Naive thymus-derived CD8-positive, alpha-beta T cell (primary cell): ENCODE measurements around the gene MUC12. TPM values are rescaled to one million over a fixed set of nuclear protein-coding genes. Genes with fewer than 3 reads are reported as not detected.
"Not testable (repeated sequence)": the region's sequence is repeated elsewhere in the genome, so short reads cannot be mapped to it uniquely, and the experiment has no call there.

ENCODE experiments used
- ATAC-seq, 2 donors: fragments of 150-1000 bp; cut with Tn5 transposase in 1 of 2; sonication (Bioruptor Pico), chemical (Tn5 transposase) in 1 of 2; 1 replicate in 1 of 2; 2 replicates in 1 of 2; pipeline ENCODE4 v1.10.0; 2021; ENCODE audit warnings: mild to moderate bottlenecking in 2 of 2, moderate library complexity in 2 of 2
- POLR2A ChIA-PET: fragments of 350-600 bp; sonication (Branson Sonifier 250); formaldehyde crosslinking; loops from one replicate; lab custom pipeline; 2021; ENCODE audit warnings: antibody characterized with exemption; lab: Charles Lee
- DNase-seq, 10 donors: peaks; one replicate each; pipeline versions ENCODE4 v3.0.0 to v3.0.0-alpha.2; 2020 to 2022
- H3K27ac Mint-ChIP-seq, 10 donors: one replicate each; pipeline ENCODE4 v1.8.0; 2020 to 2022; ENCODE audit warnings: mild to moderate bottlenecking in 10 of 10, mixed read lengths in 10 of 10, moderate library complexity in 4 of 10, inconsistent platforms in 1 of 10
- H3K27me3 Mint-ChIP-seq, 5 donors: one replicate each; pipeline ENCODE4 v1.8.0; 2021 to 2022; ENCODE audit warnings: mixed read lengths in 5 of 5
- H3K36me3 Mint-ChIP-seq, 3 donors: one replicate each; pipeline ENCODE4 v1.8.0; 2020 to 2022; ENCODE audit warnings: mixed read lengths in 3 of 3, mild to moderate bottlenecking in 2 of 3, inconsistent platforms in 1 of 3
- H3K4me1 Mint-ChIP-seq, 4 donors: one replicate each; pipeline ENCODE4 v1.8.0; 2021 to 2022; ENCODE audit warnings: mixed read lengths in 4 of 4
- H3K4me3 Mint-ChIP-seq, 10 donors: one replicate each; pipeline ENCODE4 v1.8.0; 2020 to 2022; ENCODE audit warnings: mild to moderate bottlenecking in 10 of 10, mixed read lengths in 10 of 10, moderate library complexity in 6 of 10, inconsistent platforms in 1 of 10
- H3K9me3 Mint-ChIP-seq, 9 donors: one replicate each; pipeline ENCODE4 v1.8.0; 2020 to 2022; ENCODE audit warnings: mixed read lengths in 9 of 9, mild to moderate bottlenecking in 3 of 9, inconsistent platforms in 1 of 9, moderate library complexity in 1 of 9
- polyA plus RNA-seq, 3 donors: library from polyadenylated mRNA; unstranded; fragments of 300-500 nt; fragmentation: Illumina TruSeq; gene quantifications; one replicate each; pipeline ENCODE4 v1.2.3, GENCODE V29; 2021
- total RNA-seq, 8 experiments: library from RNA in 2 of 8; stranded (reverse) in 2 of 8; gene quantifications; one replicate each; pipeline ENCODE4 v1.2.3 and lab custom pipeline; 2021 to 2026

Gene MUC12
- total and polyA plus RNA-seq, 5 experiments from 2014 or later = 0.42 TPM; not detected in 4

GRCh38 chr7:101009629-101010028, 40.3 kb downstream of the MUC12 start:
- DNase-seq = no peak
- Mint-ChIP-seq H3K36me3 (peaks cover 0 to 4% (median 0%) of the 10 kb centered on the region in 3 donors), H3K9me3 (peaks cover 0 to 4% (median 0%) of the 10 kb centered on the region in 9 donors), H3K27me3 (peaks cover 0 to 14% (median 3%) of the 10 kb centered on the region in 5 donors), H3K4me1 (no peaks in the 10 kb centered on the region), H3K27ac (peak overlapping the region in 2 of 10 donors; percentile 47 to 51), H3K4me3 (no peak overlapping the region)
- POLR2A ChIA-PET = no interaction called here
- no peak for ATAC-seq

DNA sequence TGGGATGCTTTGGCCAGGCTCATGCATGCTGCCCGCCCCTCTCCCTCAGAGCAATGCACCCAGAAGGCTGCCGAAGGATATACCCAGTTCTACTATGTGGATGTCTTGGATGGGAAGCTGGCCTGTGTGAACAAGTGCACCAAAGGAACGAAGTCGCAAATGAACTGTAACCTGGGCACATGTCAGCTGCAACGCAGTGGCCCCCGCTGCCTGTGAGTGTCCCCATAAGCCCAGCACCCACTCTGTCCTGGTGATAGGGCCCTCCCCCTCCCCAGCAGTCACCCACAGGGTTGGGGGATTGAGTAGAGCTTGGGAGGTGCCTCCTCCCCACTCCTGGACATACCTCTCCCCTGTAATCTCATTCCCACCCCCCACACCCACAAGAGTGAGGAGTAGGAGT, 43.6 kb downstream of the MUC12 start:
- ATAC-seq (no peak), DNase-seq (no peak)
- Mint-ChIP-seq H3K9me3 (no peaks in the 10 kb centered on the region), H3K27me3 (peaks cover 0 to 30% (median 7%) of the 10 kb centered on the region in 5 donors), H3K4me1 (peaks cover 9 to 20% (median 16%) of the 10 kb centered on the region in 4 donors), H3K36me3 (peaks cover 0 to 4% (median 0%) of the 10 kb centered on the region in 3 donors), H3K4me3 (no peak overlapping the region), H3K27ac (peak overlapping the region in 1 of 10 donors; percentile 19)
- POLR2A ChIA-PET = no interaction called here

DNA sequence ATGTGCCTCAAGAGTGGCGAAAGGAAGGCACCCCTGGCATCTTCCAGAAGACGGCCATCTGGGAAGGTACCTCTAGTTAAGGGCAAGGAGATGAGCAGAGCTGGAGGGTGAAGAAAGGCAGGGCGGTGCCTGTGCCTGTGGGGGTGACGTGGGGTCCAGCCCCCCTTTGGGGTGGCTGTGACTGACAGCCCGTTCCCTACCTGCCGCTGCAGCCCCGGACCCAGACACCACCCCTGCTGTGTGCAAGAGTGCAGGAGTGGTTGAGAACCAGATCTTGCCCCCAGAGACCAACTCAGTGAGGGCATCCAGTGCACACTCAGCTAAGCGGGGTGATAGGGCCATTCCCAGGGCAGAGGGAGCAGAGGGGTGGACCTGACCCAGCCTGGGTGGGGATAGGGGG, 46.3 kb downstream of the MUC12 start:
- Mint-ChIP-seq H3K27me3 (peaks cover 0 to 16% (median 0%) of the 10 kb centered on the region in 5 donors), H3K36me3 (no peaks in the 10 kb centered on the region), H3K4me3 (peak overlapping the region in 7 of 10 donors; percentile 66 to 88 (median 83)), H3K27ac (peak overlapping the region in 5 of 10 donors; percentile 37 to 97 (median 92)), H3K9me3 (no peaks in the 10 kb centered on the region), H3K4me1 (peaks cover 11 to 23% (median 17%) of the 10 kb centered on the region in 4 donors)
- ATAC-seq (no peak), DNase-seq (no peak)
- POLR2A ChIA-PET = no interaction called here

GRCh38 chr7:101017064-101017777, 47.9 kb downstream of the MUC12 start:
- peak overlapping the region; percentile 80 to 97 (median 90) for H3K27ac Mint-ChIP-seq
- POLR2A ChIA-PET = no interaction called here
- no peaks in the 10 kb centered on the region for H3K9me3 Mint-ChIP-seq
- DNase-seq (peak; percentile 20 to 83 (median 39)), ATAC-seq (peak; percentile 94)
- peaks cover 0 to 30% (median 7%) of the 10 kb centered on the region in 5 donors for H3K27me3 Mint-ChIP-seq
- peaks cover 11 to 23% (median 17%) of the 10 kb centered on the region in 4 donors for H3K4me1 Mint-ChIP-seq
- peak overlapping the region; percentile 80 to 92 (median 88) for H3K4me3 Mint-ChIP-seq
- no peaks in the 10 kb centered on the region for H3K36me3 Mint-ChIP-seq

- POLR2A ChIA-PET = no interaction called here
- H3K4me3 Mint-ChIP-seq = peak overlapping the region in 5 of 10 donors; percentile 41 to 66 (median 52)
- peaks cover 0 to 38% (median 7%) of the 10 kb centered on the region in 5 donors for H3K27me3 Mint-ChIP-seq
- H3K9me3 Mint-ChIP-seq = no peaks in the 10 kb centered on the region
- peak overlapping the region in 8 of 10 donors; percentile 6 to 88 (median 70) for H3K27ac Mint-ChIP-seq
- peaks cover 11 to 23% (median 17%) of the 10 kb centered on the region in 4 donors for H3K4me1 Mint-ChIP-seq
- DNase-seq = no peak
- no peaks in the 10 kb centered on the region for H3K36me3 Mint-ChIP-seq
- ATAC-seq = no peak
Observed at GRCh38 chr7:101018271-101019167, 49.2 kb downstream of the MUC12 start.

GRCh38 chr7:101020444-101020843, 51.1 kb downstream of the MUC12 start:
- peaks cover 0 to 49% (median 10%) of the 10 kb centered on the region in 5 donors for H3K27me3 Mint-ChIP-seq
- peaks cover 11 to 23% (median 17%) of the 10 kb centered on the region in 4 donors for H3K4me1 Mint-ChIP-seq
- POLR2A ChIA-PET = no interaction called here
- no peaks in the 10 kb centered on the region for H3K36me3 Mint-ChIP-seq
- H3K27ac Mint-ChIP-seq = peak overlapping the region in 1 of 10 donors; percentile 41
- H3K9me3 Mint-ChIP-seq = no peaks in the 10 kb centered on the region
- DNase-seq (no peak), ATAC-seq (no peak)
- peak overlapping the region in 1 of 10 donors; percentile 10 for H3K4me3 Mint-ChIP-seq

DNA sequence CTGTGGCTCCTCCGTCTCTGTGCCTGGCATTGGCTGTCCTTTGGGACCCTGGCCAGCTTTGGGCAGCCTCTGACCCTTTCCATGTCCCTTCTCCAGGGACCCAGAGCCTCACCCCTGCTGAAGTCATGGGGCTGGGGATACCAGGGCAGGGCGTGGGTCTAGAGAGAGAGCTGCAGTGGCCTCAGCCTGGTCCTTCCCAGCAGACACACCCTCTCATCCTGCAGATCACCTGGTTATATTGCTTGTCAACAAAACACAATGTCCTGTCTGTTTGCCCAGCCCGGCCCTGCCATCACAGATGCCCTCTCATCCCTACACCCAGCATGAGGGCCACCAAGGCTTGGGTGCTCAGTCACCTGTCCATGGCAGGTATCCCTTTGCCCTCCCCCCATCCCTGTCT, 52.3 kb downstream of the MUC12 start:
- H3K9me3 Mint-ChIP-seq = no peaks in the 10 kb centered on the region
- peaks cover 5 to 13% (median 7%) of the 10 kb centered on the region in 4 donors for H3K4me1 Mint-ChIP-seq
- no peak overlapping the region for H3K27ac Mint-ChIP-seq
- ATAC-seq = no peak
- POLR2A ChIA-PET = no interaction called here
- no peak for DNase-seq
- no peak overlapping the region for H3K4me3 Mint-ChIP-seq
- no peaks in the 10 kb centered on the region for H3K36me3 Mint-ChIP-seq
- peaks cover 0 to 36% (median 10%) of the 10 kb centered on the region in 5 donors for H3K27me3 Mint-ChIP-seq

DNA sequence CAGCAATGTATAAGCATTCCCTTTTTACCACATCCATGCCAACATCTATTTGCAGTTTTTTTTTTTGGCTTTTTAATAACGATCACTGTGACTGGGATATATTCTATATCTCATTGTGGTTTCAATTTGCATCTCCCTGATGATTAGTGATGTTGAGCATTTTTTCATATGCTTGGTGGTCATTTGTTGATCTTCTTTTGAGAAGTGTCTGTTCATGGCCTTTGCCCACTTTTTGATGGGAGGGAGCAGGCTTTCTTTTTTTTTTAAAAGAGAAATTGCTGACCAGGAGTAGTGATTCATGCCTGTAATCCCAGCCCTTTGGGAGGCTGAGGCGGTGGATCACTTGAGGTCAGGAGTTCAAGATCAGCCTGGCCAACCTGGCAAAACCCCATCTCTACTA, 54.5 kb downstream of the MUC12 start:
- DNase-seq (no peak), ATAC-seq (no peak)
- Mint-ChIP-seq H3K4me1 (peaks cover 0 to 2% (median 0%) of the 10 kb centered on the region in 4 donors), H3K36me3 (no peaks in the 10 kb centered on the region), H3K9me3 (no peaks in the 10 kb centered on the region), H3K27ac (no peak overlapping the region), H3K4me3 (peak overlapping the region in 1 of 10 donors; percentile 17), H3K27me3 (peaks cover 0 to 35% (median 10%) of the 10 kb centered on the region in 5 donors)
- POLR2A ChIA-PET = no interaction called here

DNA sequence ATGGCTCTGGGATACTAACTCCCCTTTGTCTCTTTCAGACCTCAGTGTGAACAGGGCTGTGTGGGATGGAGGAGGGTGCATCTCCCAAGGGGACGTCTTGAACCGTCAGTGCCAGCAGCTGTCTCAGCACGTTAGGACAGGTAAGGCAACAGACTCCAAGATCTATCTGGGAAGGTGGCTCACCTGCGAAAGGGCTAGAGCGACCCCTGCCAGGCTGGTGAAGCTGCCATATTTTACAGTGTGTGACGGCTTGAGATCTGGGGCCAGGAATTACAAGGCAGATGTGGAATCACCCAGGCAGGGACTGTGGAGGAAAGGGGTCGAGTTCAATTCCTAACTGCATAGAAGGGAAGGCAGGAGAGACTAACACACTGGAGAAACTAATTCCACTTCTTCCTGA, 61.7 kb downstream of the MUC12 start:
- POLR2A ChIA-PET = no interaction called here
- no peak for DNase-seq
- no peaks in the 10 kb centered on the region for H3K4me1 Mint-ChIP-seq
- H3K4me3 Mint-ChIP-seq = no peak overlapping the region
- H3K27ac Mint-ChIP-seq = no peak overlapping the region
- H3K36me3 Mint-ChIP-seq = no peaks in the 10 kb centered on the region
- H3K27me3 Mint-ChIP-seq = peaks cover 5 to 11% (median 6%) of the 10 kb centered on the region in 5 donors
- H3K9me3 Mint-ChIP-seq = no peaks in the 10 kb centered on the region
- no peak for ATAC-seq

DNA sequence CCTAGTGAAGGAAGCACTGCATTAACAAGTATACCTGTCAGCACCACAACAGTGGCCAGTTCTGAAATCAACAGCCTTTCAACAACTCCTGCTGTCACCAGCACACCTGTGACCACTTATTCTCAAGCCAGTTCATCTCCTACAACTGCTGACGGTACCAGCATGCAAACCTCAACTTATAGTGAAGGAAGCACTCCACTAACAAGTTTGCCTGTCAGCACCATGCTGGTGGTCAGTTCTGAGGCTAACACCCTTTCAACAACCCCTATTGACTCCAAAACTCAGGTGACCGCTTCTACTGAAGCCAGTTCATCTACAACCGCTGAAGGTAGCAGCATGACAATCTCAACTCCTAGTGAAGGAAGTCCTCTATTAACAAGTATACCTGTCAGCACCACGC, 66.6 kb downstream of the MUC12 start:
- no peak for DNase-seq
- Mint-ChIP-seq H3K4me3 (no peak overlapping the region), H3K27ac (no peak overlapping the region), H3K9me3 (no peaks in the 10 kb centered on the region), H3K27me3 (peaks cover 2 to 10% (median 5%) of the 10 kb centered on the region in 5 donors), H3K36me3 (no peaks in the 10 kb centered on the region), H3K4me1 (no peaks in the 10 kb centered on the region)
- POLR2A ChIA-PET = no interaction called here
- no peak for ATAC-seq

GRCh38 chr7:101041283-101041682, 71.9 kb downstream of the MUC12 start:
- not testable (repeated sequence) for ATAC-seq, H3K4me1 Mint-ChIP-seq, DNase-seq, H3K4me3 Mint-ChIP-seq, H3K27ac Mint-ChIP-seq, H3K36me3 Mint-ChIP-seq
- POLR2A ChIA-PET = interaction anchor here (0.6 kb wide), 1 partner anchor 610 kb away, joined by 4 read pairs; no protein-coding TSS in a partner anchor
- H3K27me3 Mint-ChIP-seq = peaks cover 6 to 12% (median 7%) of the 10 kb centered on the region in 5 donors
- H3K9me3 Mint-ChIP-seq = peaks cover 0 to 11% (median 0%) of the 10 kb centered on the region in 9 donors

DNA sequence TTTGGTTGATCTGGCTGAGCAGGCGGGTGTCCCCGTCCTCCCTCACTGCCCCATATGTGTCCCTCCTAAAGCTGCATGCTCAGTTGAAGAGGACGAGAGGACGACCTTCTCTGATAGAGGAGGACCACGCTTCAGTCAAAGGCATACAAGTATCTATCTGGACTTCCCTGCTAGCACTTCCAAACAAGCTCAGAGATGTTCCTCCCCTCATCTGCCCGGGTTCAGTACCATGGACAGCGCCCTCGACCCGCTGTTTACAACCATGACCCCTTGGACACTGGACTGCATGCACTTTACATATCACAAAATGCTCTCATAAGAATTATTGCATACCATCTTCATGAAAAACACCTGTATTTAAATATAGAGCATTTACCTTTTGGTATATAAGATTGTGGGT, 89.0 kb downstream of the MUC12 start:
- peaks cover 1 to 10% (median 2%) of the 10 kb centered on the region in 4 donors for H3K4me1 Mint-ChIP-seq
- H3K27me3 Mint-ChIP-seq = peaks cover 24 to 66% (median 40%) of the 10 kb centered on the region in 5 donors
- ATAC-seq (no peak), DNase-seq (peak; percentile 4 to 72 (median 36))
- H3K9me3 Mint-ChIP-seq = no peaks in the 10 kb centered on the region
- no peak overlapping the region for H3K27ac Mint-ChIP-seq
- no peak overlapping the region for H3K4me3 Mint-ChIP-seq
- POLR2A ChIA-PET = no interaction called here
- H3K36me3 Mint-ChIP-seq = no peaks in the 10 kb centered on the region
